NCI-H128 (cell line): ENCODE measurements around the gene ATP2A2.

ENCODE experiments used
- DNase-seq: peaks from one replicate; lab custom pipeline; 2025; ENCODE audit not compliant: unreplicated experiment; lab: John Stamatoyannopoulos, UW

ATP2A2 gene

DNA sequence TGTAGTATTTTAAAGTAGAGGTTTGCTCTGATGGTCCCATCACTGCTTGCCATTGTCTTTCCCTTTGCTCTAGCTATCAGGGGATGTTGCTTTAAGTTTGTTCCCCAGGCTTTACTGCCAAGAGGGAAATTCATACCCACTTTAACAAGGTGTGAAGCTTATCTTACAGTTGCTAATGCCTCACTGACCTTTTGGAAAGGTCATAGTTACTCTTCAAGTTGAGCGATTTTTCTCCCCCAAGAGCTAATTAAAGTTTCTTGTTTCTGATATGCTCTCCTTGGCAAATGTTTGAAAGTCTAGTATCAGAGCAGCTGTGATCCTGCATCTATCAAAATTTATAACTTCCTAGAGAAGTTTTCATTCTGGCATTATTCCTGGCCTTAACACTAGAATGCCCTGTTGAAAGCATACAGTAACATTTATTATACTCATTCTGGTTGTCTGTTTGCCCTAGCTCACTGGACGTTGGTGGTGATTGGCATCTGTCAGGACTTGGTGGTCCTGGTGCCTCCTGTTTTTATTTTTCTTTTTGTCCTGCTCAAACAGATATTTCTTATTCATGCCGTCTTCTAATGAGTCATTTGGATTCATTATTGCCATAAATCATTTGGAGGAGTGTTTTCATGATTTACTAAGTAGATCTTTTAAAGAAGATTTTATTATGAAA lies 8.1 kb downstream of the ATP2A2 start:
- no peak for DNase-seq

- no peak for DNase-seq
Observed at GRCh38 chr12:110289711-110290078, 8.6 kb downstream of the ATP2A2 start.

DNA sequence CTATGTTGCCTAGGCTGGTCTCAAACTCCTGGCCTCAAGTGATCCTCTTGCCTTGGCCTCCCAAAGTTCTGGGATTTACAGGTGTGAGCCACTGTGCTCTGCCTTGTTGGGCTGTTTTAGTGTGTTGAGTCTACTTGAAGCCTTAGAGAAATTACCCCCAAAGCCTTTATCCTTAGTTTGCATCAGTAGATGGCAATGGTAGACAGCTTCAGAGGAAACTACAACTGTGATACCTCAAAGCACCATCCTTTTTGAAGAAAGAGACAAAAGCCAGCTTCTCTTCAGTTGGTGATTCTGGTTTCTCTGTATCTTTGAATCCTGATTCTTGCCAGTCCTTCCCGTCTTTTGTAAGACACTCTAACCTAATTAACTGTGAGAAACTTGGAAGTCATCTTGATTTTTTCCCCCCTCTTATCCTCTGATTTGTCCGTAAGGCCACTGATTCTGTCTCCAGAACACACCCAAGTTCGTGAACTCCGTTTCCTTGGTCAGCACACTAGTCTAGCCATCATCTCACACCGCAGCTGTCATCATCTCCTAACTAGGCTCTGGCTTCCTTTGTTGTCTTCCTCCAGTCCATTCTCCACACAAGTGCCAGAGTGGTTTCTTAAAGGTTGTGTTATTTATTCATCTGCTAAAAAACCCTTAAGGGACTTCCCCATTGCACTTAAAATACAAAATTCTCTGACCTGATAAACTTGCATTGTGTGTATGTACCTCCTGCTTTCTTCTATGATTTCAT lies 20.2 kb downstream of the ATP2A2 start:
- DNase-seq = no peak

GRCh38 chr12:110304061-110304551 lies 23.1 kb downstream of the ATP2A2 start:
- DNase-seq = no peak

GRCh38 chr12:110307372-110307771 lies 26.3 kb downstream of the ATP2A2 start:
- no peak for DNase-seq

DNA sequence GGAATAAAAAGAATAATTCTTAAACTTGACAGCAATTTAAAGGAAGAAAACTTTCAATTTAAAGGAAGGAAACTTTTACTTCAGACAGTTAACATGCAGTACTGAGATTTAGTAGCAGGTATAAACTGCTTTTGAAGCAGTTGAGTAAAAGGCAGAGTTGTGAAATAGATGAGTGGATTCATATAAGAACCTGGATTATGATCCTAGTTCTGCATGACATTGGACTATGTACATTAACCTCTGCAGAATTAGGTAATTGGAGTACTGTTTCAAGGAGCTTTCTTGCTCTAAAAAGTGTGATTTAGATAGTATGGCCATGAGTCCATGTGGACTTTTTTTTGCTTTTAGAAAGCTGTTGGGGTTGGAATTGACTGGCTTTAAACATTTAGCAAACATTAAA lies 29.7 kb downstream of the ATP2A2 start:
- DNase-seq = no peak

DNA sequence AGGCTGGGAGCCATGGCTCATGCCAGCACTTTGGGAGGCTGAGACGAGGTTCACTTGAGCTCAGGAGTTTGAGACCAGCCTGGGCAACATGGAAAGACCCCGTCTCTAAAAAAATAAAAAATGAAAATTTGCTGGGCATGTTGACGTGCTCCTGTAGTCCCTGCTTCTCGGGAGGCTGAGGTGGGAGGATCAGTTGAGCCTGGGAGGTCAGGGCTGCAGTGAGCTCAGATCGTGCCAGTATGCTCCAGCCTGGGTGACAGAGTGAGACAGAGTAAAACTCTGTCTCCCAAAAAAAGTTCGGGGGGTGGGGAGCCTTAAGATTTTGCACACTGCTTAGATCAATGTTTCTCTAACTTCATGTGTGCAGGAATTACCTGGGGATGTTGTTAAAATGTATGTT lies 30.9 kb downstream of the ATP2A2 start:
- DNase-seq = no peak

DNA sequence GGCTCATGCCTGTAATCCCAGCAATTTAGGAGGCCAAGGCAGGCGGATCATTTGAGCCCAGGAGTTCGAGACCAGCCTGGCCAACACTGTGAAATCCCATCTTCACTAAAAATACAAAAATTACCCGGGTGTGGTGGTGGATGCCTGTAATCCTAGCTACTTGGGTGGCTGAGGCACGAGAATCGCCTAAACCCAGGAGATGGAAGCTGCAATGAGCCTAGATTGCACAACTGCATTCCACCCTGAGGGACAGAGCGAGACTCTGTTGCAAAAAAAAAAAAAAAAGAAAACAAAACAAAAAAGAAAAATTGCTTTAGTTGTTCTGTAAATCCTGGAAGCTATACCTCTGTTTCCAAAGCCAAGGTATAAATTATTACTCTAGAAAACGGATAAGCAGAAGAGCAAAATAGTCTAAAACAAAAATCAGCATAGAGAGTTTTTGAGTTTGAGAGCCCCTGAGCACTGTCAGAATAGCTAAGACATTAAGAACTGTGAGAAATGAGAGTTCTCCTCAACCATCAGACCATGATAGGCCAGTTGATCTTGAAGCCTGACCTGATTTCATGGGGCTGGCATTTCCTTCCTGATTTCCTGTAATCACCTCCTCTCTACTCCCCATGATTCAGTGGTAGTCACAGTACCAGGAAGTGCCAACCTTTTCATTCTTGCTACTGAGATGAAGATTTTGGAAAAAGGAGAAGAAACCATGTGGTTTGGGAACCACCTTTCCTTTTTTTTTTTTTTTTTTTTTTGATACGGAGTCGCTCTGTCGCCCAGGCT lies 31.7 kb downstream of the ATP2A2 start:
- DNase-seq = no peak

- no peak for DNase-seq
Observed at GRCh38 chr12:110314308-110314707, 33.3 kb downstream of the ATP2A2 start.

- DNase-seq = no peak
Observed at GRCh38 chr12:110316861-110317260, 35.8 kb downstream of the ATP2A2 start.

DNA sequence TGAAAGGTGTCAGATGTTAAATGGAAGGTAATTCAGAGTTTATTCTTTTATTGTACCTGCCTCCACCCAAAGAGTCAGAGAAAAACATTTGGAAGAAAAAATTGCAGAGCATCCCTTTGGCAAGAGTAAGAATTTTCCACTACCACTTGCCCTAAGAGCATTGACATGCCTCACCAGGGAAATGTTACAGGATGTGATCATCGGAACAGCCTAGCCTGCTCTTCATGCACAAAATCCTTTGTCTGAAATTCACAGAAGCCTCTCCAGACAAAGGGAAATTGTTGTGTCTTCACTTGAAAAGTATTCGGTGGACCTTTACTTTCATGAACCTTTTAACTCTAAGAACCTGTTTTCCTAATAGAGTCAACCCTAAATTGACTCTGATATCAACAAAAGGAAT lies 36.9 kb downstream of the ATP2A2 start:
- no peak for DNase-seq

GRCh38 chr12:110320550-110320949 lies 39.5 kb downstream of the ATP2A2 start:
- DNase-seq = no peak

- DNase-seq = no peak
Observed at GRCh38 chr12:110329710-110330109, 48.7 kb downstream of the ATP2A2 start.

DNA sequence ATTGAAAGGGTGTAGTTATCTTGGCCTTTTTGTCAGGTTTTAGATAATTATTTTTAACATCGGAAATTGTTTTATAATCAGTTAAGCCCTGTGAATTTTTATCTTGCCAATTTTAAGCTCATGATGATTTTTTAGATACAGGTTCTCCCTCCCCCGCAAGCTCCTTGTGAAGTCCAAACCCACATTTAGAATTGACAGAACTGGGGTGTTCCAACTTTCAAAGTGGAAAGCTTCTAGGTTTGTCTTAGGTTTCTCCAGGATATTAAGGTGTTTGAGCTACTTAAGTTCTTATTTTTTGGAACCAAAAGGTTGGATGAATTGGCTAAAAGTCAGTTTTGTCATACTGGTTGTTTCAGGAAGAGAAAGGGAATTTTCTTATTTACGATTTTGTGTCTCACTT lies 49.1 kb downstream of the ATP2A2 start:
- no peak for DNase-seq

GRCh38 chr12:110330544-110330943 lies 49.5 kb downstream of the ATP2A2 start:
- no peak for DNase-seq

GRCh38 chr12:110333201-110333600 lies 52.2 kb downstream of the ATP2A2 start:
- DNase-seq = no peak

- DNase-seq = no peak
Observed at GRCh38 chr12:110335481-110336045, 54.5 kb downstream of the ATP2A2 start.

DNA sequence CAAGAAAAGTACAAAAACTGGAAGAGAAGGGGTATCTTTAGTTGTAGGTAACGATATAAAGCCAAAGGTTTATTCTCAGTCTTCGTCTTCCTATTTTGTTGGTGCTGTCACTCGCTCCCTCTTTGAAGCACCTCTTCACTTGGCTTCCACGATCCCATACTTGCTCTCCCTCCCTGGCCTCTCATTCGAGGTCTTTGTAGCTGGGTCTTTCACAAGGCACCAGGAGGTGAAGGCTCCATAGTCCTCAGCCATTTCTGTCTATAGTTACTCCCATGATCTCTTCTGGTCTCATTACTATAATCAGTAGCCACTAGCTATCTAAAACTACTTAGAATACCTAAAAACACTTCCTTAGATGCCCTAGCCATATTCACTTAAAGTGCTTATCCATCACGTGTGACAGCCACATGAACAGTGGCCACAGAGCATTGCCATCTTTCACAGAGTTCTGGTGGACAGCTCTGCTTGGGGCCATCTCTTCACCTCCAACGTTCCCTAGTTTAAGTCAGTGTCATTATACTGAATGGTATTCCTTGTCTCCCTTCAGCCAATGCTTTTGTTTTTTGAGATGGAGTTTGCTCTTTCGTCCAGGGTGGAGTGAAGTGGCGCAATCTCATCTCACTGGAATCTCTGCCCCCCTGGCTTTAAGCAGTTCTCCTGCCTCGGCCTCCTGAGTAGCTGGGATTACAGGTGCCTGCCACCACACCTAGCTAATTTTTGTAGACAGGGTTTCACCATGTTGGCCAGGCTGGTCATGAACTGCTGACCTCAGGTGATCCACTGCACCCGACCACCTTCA lies 57.1 kb downstream of the ATP2A2 start:
- DNase-seq = no peak

GRCh38 chr12:110338754-110339153 lies 57.7 kb downstream of the ATP2A2 start:
- no peak for DNase-seq

DNA sequence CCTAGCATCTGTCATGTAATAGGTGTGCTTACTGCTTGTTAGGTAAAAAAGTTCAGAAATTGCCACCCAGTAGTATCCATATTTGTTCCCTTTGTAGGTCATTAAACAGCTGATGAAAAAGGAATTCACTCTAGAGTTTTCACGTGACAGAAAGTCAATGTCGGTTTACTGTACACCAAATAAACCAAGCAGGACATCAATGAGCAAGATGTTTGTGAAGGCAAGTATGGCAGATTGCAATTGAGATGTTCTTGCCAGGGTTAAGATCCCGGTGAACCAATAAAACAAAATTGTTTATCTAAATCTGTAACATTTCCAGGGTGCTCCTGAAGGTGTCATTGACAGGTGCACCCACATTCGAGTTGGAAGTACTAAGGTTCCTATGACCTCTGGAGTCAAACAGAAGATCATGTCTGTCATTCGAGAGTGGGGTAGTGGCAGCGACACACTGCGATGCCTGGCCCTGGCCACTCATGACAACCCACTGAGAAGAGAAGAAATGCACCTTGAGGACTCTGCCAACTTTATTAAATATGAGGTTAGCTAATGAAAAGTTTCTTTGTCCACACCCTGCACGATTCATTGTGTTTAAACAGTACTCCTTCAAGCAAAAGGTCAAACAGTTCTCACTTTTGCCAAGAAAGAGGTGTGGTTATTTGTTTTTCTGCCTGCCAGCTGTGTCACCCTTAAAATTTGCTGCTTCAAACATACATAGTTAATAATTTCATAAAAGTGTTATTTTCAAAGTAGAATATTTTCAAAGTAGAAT lies 58.3 kb downstream of the ATP2A2 start:
- no peak for DNase-seq
